Right lobe of liver (tissue), 6 donors: ENCODE results near the gene CMKLR1. TPM values are rescaled to one million over a fixed set of nuclear protein-coding genes. Genes with fewer than 3 reads are reported as not detected.

Source experiments
- ATAC-seq, 4 donors: fragments of 200-7000 bp; cut with Tn5 transposase; one replicate each; pipeline ENCODE4 v1.9.1; 2020; ENCODE audit warnings: mild to moderate bottlenecking in 4 of 4, moderate library complexity in 4 of 4
- DNase-seq, 3 donors: peaks; one replicate each; pipeline ENCODE4 v3.0.0-alpha.2; 2020
- H3K27ac ChIP-seq, 3 donors: fragments of 200-600 bp; one replicate each; pipeline ENCODE4 v1.8.0; 2022
- H3K27me3 ChIP-seq, 2 donors: fragments of 200-600 bp; one replicate each; pipeline ENCODE4 v1.8.0; 2022
- H3K36me3 ChIP-seq, 4 donors: fragments of 200-600 bp; sonication (generic) in 1 of 4; one replicate each; pipeline versions ENCODE4 v1.5.1 to v1.8.0; 2017 to 2022; ENCODE audit warnings: control low read depth in 1 of 4
- H3K4me1 ChIP-seq, 4 donors: fragments of 200-600 bp; sonication (generic) in 1 of 4; one replicate each; pipeline versions ENCODE4 v1.5.1 to v1.8.0; 2017 to 2022; ENCODE audit warnings: control low read depth in 1 of 4
- H3K4me3 ChIP-seq, 3 donors: fragments of 200-600 bp; one replicate each; pipeline ENCODE4 v1.8.0; 2022
- H3K9me3 ChIP-seq, 4 donors: fragments of 200-600 bp; sonication (generic) in 1 of 4; one replicate each; pipeline versions ENCODE4 v1.5.1 to v1.8.0; 2017 to 2022; ENCODE audit warnings: control low read depth in 1 of 4
- CTCF ChIP-seq, 4 donors: fragments of 200-600 bp in 3 of 4; fragments of 450-650 bp in 1 of 4; IDR thresholded peaks; one replicate each; pipeline versions ENCODE4 v1.5.1 to v1.8.0; 2016 to 2022; ENCODE audit warnings: antibody characterized with exemption in 4 of 4, mild to moderate bottlenecking in 2 of 4
- POLR2A ChIP-seq: fragments of 450-650 bp; IDR thresholded peaks from one replicate; pipeline ENCODE4 v1.6.1; 2017; ENCODE audit warnings: antibody characterized with exemption, mild to moderate bottlenecking
- WGBS: methylation state at CpG from one replicate; pipeline ENCODE4 v1.1.6; 2018; ENCODE audit warnings: low coverage, low lambda C conversion rate; ENCODE audit not compliant: insufficient coverage; ENCODE audit errors: missing lambda C conversion rate; 5-methylcytosine and 5-hydroxymethylcytosine counted together
- intact Hi-C, 2 donors: fragments of 100-400 bp; cut with DNase I; formaldehyde crosslinking; loops; one replicate each; pipeline versions ENCODE4 v1.11.2 to v1.14.1; 2022
- total RNA-seq, 6 experiments: library from RNA; depleted of rRNA in 2 of 6; stranded (reverse); fragments of >200 nt in 2 of 6; fragmentation: NEBNext Ultra II Directional in 3 of 6; extraction: Animal tissue kit (Norgen Biotek cat#: 25700) in 3 of 6; gene quantifications; one replicate each; pipeline versions ENCODE4 v1.1.0 to v1.2.4, GENCODE V29; 2016 to 2023
- donor health status: DM: no; HTN: yes; CAD: no.
- donor health status: DM: no; HTN: no; CAD: no.
- donor health status: DM: no; HTN: no; CAD: no.
- donor health status: DM: no; HTN: yes; CAD: no.
- donor health status: DM: no; HTN: yes; CAD: no.

Gene CMKLR1
- total RNA-seq, 6 experiments from 2014 or later: 1.5 to 8.2 (median 4.2) TPM

- H3K9me3 ChIP-seq: no peaks in the 10 kb centered on the region
- TF ChIP-seq POLR2A (no peak), CTCF (IDR thresholded peaks at IDR 0.05) (no peak)
- H3K36me3 ChIP-seq: no peaks in the 10 kb centered on the region
- WGBS: 48% methylated on average over 3 of the region's 5 CpGs
- ATAC-seq (no peak), DNase-seq (no peak)
- intact Hi-C loops: no loop called here
- no peaks in the 10 kb centered on the region for H3K4me1 ChIP-seq
- no peaks in the 10 kb centered on the region for H3K27me3 ChIP-seq
- H3K4me3 ChIP-seq: no peak overlapping the region
- H3K27ac ChIP-seq: no peak overlapping the region
Observed at GRCh38 chr12:108370415-108370814, 31.3 kb upstream of the CMKLR1 start.

GRCh38 chr12:108369736-108370396 lies 30.8 kb upstream of the CMKLR1 start:
- H3K36me3 ChIP-seq: no peaks in the 10 kb centered on the region
- H3K4me3 ChIP-seq: no peak overlapping the region
- no peaks in the 10 kb centered on the region for H3K9me3 ChIP-seq
- no peak overlapping the region for H3K27ac ChIP-seq
- TF ChIP-seq CTCF (IDR thresholded peaks at IDR 0.05) (no peak), POLR2A (no peak)
- WGBS: 75% methylated on average over 5 of the region's 5 CpGs
- no peaks in the 10 kb centered on the region for H3K27me3 ChIP-seq
- DNase-seq: no peak
- no peaks in the 10 kb centered on the region for H3K4me1 ChIP-seq
- intact Hi-C loops: no loop called here
- ATAC-seq: no peak

- TF ChIP-seq CTCF (IDR thresholded peaks at IDR 0.05): no peak
- no peak for TF ChIP-seq POLR2A
- WGBS: 80% methylated on average over 1 of the region's 2 CpGs
- Histone ChIP-seq H3K27me3 (no peaks in the 10 kb centered on the region), H3K27ac (no peak overlapping the region), H3K9me3 (no peaks in the 10 kb centered on the region), H3K36me3 (no peaks in the 10 kb centered on the region), H3K4me3 (no peak overlapping the region), H3K4me1 (no peaks in the 10 kb centered on the region)
- ATAC-seq (no peak), DNase-seq (no peak)
- intact Hi-C loops: no loop called here
Observed at GRCh38 chr12:108368089-108368488, 29.0 kb upstream of the CMKLR1 start.

GRCh38 chr12:108367436-108367835 lies 28.3 kb upstream of the CMKLR1 start:
- Histone ChIP-seq H3K4me1 (no peaks in the 10 kb centered on the region), H3K36me3 (no peaks in the 10 kb centered on the region), H3K27ac (no peak overlapping the region), H3K9me3 (no peaks in the 10 kb centered on the region), H3K4me3 (no peak overlapping the region), H3K27me3 (no peaks in the 10 kb centered on the region)
- 28% methylated on average over 2 of the region's 7 CpGs for WGBS
- intact Hi-C loops: no loop called here
- DNase-seq (peak in 1 of 3 donors; percentile 22), ATAC-seq (peak; percentile 33 to 60 (median 42))
- no peak for TF ChIP-seq POLR2A
- no peak for TF ChIP-seq CTCF (IDR thresholded peaks at IDR 0.05)

GRCh38 chr12:108365324-108365723 lies 26.2 kb upstream of the CMKLR1 start:
- no peaks in the 10 kb centered on the region for H3K27me3 ChIP-seq
- intact Hi-C loops: no loop called here
- H3K4me3 ChIP-seq: no peak overlapping the region
- DNase-seq (no peak), ATAC-seq (no peak)
- no peaks in the 10 kb centered on the region for H3K9me3 ChIP-seq
- no peak overlapping the region for H3K27ac ChIP-seq
- H3K36me3 ChIP-seq: no peaks in the 10 kb centered on the region
- no peaks in the 10 kb centered on the region for H3K4me1 ChIP-seq
- TF ChIP-seq CTCF (IDR thresholded peaks at IDR 0.05) (no peak), POLR2A (no peak)
